ENCODE results near the gene HIF1AN. TPM values are rescaled to one million over a fixed set of nuclear protein-coding genes. Genes with fewer than 3 reads are reported as not detected.

HIF1AN gene
- 10 to 100 TPM; 11.0 to 23.2 (median 18.1) TPM for total RNA-seq

GRCh38 chr10:100535715-100536353, at the start of gene HIF1AN:
HIF1AN (plus strand) TSS chr10:100535943; CDS start chr10:100535959, 16 bp downstream.
- no peak for TF ChIP-seq CTCF (IDR thresholded peaks at IDR 0.05; ENCODE audit: low read depth)

- TF ChIP-seq CTCF (IDR thresholded peaks at IDR 0.05; ENCODE audit: low read depth): no peak
These were observed 48.2 kb upstream of the HIF1AN start for GRCh38 chr10:100487529-100487928.

GRCh38 chr10:100489396-100489795, 46.3 kb upstream of the HIF1AN start:
- TF ChIP-seq CTCF (IDR thresholded peaks at IDR 0.05; ENCODE audit: low read depth): no peak

- TF ChIP-seq CTCF (IDR thresholded peaks at IDR 0.05; ENCODE audit: low read depth): no peak
These were observed 45.2 kb upstream of the HIF1AN start for GRCh38 chr10:100490531-100490930.

- no peak for TF ChIP-seq CTCF (IDR thresholded peaks at IDR 0.05; ENCODE audit: low read depth)
These were observed 39.2 kb upstream of the HIF1AN start for GRCh38 chr10:100496567-100496966.

GRCh38 chr10:100498059-100498458, 37.7 kb upstream of the HIF1AN start:
- no peak for TF ChIP-seq CTCF (IDR thresholded peaks at IDR 0.05; ENCODE audit: low read depth)

GRCh38 chr10:100501423-100501822, 34.3 kb upstream of the HIF1AN start:
- no peak for TF ChIP-seq CTCF (IDR thresholded peaks at IDR 0.05; ENCODE audit: low read depth)
